Activated CD8-positive, alpha-beta T cell treated with anti-CD3 and anti-CD28 coated beads, Interleukin-2, amount 10 ng/mL, durations not matched to agents 7 days and 5 days (primary cell): ENCODE data around the gene RAB14. TPM values are rescaled to one million over a fixed set of nuclear protein-coding genes. Genes with fewer than 3 reads are reported as not detected.

ENCODE experiments used
- ATAC-seq: fragments of 150-1000 bp; cut with Tn5 transposase; one replicate; pipeline ENCODE4 v1.10.0; 2021; ENCODE audit warnings: moderate library complexity
- CTCF ChIA-PET: fragments of 350-600 bp; sonication (Branson Sonifier 250); formaldehyde crosslinking; loops from one replicate; lab custom pipeline; 2021; ENCODE audit warnings: antibody characterized with exemption; lab: Charles Lee
- POLR2A ChIA-PET: fragments of 350-600 bp; sonication (Branson Sonifier 250); formaldehyde crosslinking; loops from one replicate; lab custom pipeline; 2021; ENCODE audit warnings: antibody characterized with exemption; lab: Charles Lee
- DNase-seq: peaks from one replicate; pipeline ENCODE4 v3.0.0-alpha.2; 2020
- H3K27ac Mint-ChIP-seq: one replicate; pipeline ENCODE4 v1.8.0; 2021; ENCODE audit warnings: mild to moderate bottlenecking, mixed read lengths
- H3K27me3 Mint-ChIP-seq: one replicate; pipeline ENCODE4 v1.8.0; 2021; ENCODE audit warnings: low read depth, mixed read lengths
- H3K36me3 Mint-ChIP-seq: one replicate; pipeline ENCODE4 v1.8.0; 2021; ENCODE audit warnings: low read depth, mixed read lengths
- H3K4me1 Mint-ChIP-seq: one replicate; pipeline ENCODE4 v1.8.0; 2021; ENCODE audit warnings: low read depth, mixed read lengths
- H3K4me3 Mint-ChIP-seq: one replicate; pipeline ENCODE4 v1.8.0; 2021; ENCODE audit warnings: mild to moderate bottlenecking, mixed read lengths
- H3K9me3 Mint-ChIP-seq: one replicate; pipeline ENCODE4 v1.8.0; 2022; ENCODE audit warnings: mixed read lengths; ENCODE audit not compliant: insufficient read depth
- total RNA-seq, 2 experiments: library from RNA; stranded (reverse); gene quantifications; one replicate each; pipeline ENCODE4 v1.2.3, GENCODE V29; 2021

The RAB14 gene
- total RNA-seq, 2 experiments from 2014 or later, result 56.7 to 68.2 TPM

GRCh38 chr9:121217609-121218292, 16.1 kb upstream of the RAB14 start:
- no peak for ATAC-seq
- no peak overlapping the region for H3K27ac Mint-ChIP-seq
- POLR2A ChIA-PET, result no interaction called here

DNA sequence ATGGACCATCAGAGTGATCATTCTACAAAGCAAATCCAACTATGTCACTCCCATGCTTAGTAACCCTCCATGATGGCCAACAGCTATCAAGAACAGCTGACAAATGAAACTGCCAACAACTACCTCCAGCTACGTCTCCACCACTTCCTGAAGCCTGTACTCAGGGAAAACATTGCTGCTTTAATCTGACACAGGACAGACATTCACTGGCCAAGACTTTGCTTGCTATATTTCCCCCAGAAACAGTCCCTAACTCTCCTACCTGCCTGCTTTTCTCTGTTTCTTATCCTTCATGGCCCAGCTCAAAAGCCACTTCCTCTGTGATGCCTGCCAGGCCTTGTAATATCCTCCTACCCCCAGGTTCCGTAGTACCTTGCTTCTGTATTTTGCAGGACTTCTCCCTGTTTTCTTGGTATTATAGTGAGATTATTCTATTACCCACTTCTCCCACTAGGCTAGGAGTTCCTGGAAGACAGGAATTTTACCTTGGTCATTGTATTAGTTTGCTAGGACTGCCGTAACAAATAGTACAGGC, 14.7 kb upstream of the RAB14 start:
- H3K27ac Mint-ChIP-seq, result peak overlapping the region; percentile 0
- no peaks in the 10 kb centered on the region for H3K27me3 Mint-ChIP-seq
- H3K4me1 Mint-ChIP-seq, result peaks cover 17% of the 10 kb centered on the region
- CTCF ChIA-PET, result interaction anchor here (0.7 to 3.9 kb wide), 7 partner anchors 11 to 235 kb away, joined by 3 to 18 read pairs (median 4); partner anchors contain the start of gene RAB14
- no peak overlapping the region for H3K4me3 Mint-ChIP-seq
- DNase-seq (no peak), ATAC-seq (no peak)
- no peaks in the 10 kb centered on the region for H3K36me3 Mint-ChIP-seq
- no peaks in the 10 kb centered on the region for H3K9me3 Mint-ChIP-seq
- POLR2A ChIA-PET, result no interaction called here

More at GRCh38 chr9:121217609-121218292, 16.1 kb upstream of the RAB14 start:
- Mint-ChIP-seq H3K36me3 (no peaks in the 10 kb centered on the region), H3K27me3 (no peaks in the 10 kb centered on the region), H3K9me3 (no peaks in the 10 kb centered on the region), H3K4me3 (no peak overlapping the region), H3K4me1 (peaks cover 17% of the 10 kb centered on the region)
- CTCF ChIA-PET, result interaction anchor here (0.8 to 1.4 kb wide), 3 partner anchors 8 to 183 kb away, joined by 3 to 6 read pairs (median 3); no protein-coding TSS in a partner anchor
- no peak for DNase-seq

- CTCF ChIA-PET, result interaction anchor here (0.6 to 8.3 kb wide), 47 partner anchors 9 to 470 kb away, joined by 3 to 78 read pairs (median 4); partner anchors contain the start of genes GSN and RAB14
- no peaks in the 10 kb centered on the region for H3K36me3 Mint-ChIP-seq
- DNase-seq (no peak), ATAC-seq (no peak)
- no peak overlapping the region for H3K27ac Mint-ChIP-seq
- no peak overlapping the region for H3K4me3 Mint-ChIP-seq
- POLR2A ChIA-PET, result interaction anchor here (1.8 kb wide), 1 partner anchor 12 kb away, joined by 8 read pairs; the partner anchor contains the start of gene RAB14
- no peaks in the 10 kb centered on the region for H3K9me3 Mint-ChIP-seq
- peaks cover 17% of the 10 kb centered on the region for H3K4me1 Mint-ChIP-seq
- no peaks in the 10 kb centered on the region for H3K27me3 Mint-ChIP-seq
Measured at GRCh38 chr9:121214005-121214404, 12.3 kb upstream of the RAB14 start.

- CTCF ChIA-PET, result interaction anchor here (0.6 to 8.3 kb wide), 58 partner anchors 8 to 471 kb away, joined by 3 to 78 read pairs (median 4); partner anchors contain the start of genes GSN and RAB14
- Mint-ChIP-seq H3K9me3 (no peaks in the 10 kb centered on the region), H3K4me1 (peaks cover 22% of the 10 kb centered on the region), H3K27ac (no peak overlapping the region), H3K4me3 (no peak overlapping the region), H3K36me3 (peaks cover 3% of the 10 kb centered on the region), H3K27me3 (no peaks in the 10 kb centered on the region)
- ATAC-seq (peak; percentile 70), DNase-seq (peak; percentile 77)
- POLR2A ChIA-PET, result interaction anchor here (1.8 kb wide), 1 partner anchor 11 kb away, joined by 8 read pairs; the partner anchor contains the start of gene RAB14
Measured at GRCh38 chr9:121213136-121213806, 11.6 kb upstream of the RAB14 start.

DNA sequence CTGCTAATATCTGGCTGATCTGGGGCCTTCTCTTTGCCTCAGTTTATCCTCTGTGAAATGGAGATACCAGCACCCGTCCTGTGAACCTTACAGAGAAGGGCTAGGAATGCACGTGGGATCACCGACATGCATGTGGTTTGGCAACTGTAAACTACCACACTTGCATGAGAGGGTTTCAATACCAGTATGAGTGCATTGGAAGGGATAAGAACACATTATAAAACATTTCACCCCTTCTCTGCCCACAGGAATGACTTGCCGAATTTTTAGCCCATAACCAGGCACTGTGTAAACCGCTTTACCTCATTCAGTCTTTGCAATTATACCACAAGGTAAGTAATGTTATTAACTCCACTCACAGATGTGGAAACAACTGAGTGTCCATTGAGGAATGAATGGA, 8.9 kb upstream of the RAB14 start:
- CTCF ChIA-PET, result interaction anchor here (8.3 kb wide), 1 partner anchor 106 kb away, joined by 78 read pairs; no protein-coding TSS in a partner anchor
- peaks cover 7% of the 10 kb centered on the region for H3K36me3 Mint-ChIP-seq
- POLR2A ChIA-PET, result interaction anchor here (0.6 kb wide), 1 partner anchor 145 kb away, joined by 3 read pairs; no protein-coding TSS in a partner anchor
- no peak for DNase-seq
- no peaks in the 10 kb centered on the region for H3K27me3 Mint-ChIP-seq
- H3K4me3 Mint-ChIP-seq, result no peak overlapping the region
- H3K4me1 Mint-ChIP-seq, result peaks cover 33% of the 10 kb centered on the region
- H3K27ac Mint-ChIP-seq, result no peak overlapping the region
- no peak for ATAC-seq
- no peaks in the 10 kb centered on the region for H3K9me3 Mint-ChIP-seq

GRCh38 chr9:121207371-121207940, 5.8 kb upstream of the RAB14 start:
- H3K4me3 Mint-ChIP-seq, result no peak overlapping the region
- peak overlapping the region; percentile 80 for H3K27ac Mint-ChIP-seq
- H3K4me1 Mint-ChIP-seq, result peaks cover 37% of the 10 kb centered on the region
- H3K9me3 Mint-ChIP-seq, result no peaks in the 10 kb centered on the region
- CTCF ChIA-PET, result interaction anchor here (1.0 to 8.3 kb wide), 3 partner anchors 13 to 109 kb away, joined by 3 to 78 read pairs (median 3); no protein-coding TSS in a partner anchor
- peak; percentile 68 for ATAC-seq
- POLR2A ChIA-PET, result interaction anchor here (0.6 to 0.7 kb wide), 2 partner anchors 98 to 264 kb away, joined by 3 to 4 read pairs; no protein-coding TSS in a partner anchor
- DNase-seq, result no peak
- peaks cover 7% of the 10 kb centered on the region for H3K36me3 Mint-ChIP-seq
- H3K27me3 Mint-ChIP-seq, result no peaks in the 10 kb centered on the region

- H3K27me3 Mint-ChIP-seq, result no peaks in the 10 kb centered on the region
- peak overlapping the region; percentile 80 for H3K27ac Mint-ChIP-seq
- H3K36me3 Mint-ChIP-seq, result peaks cover 10% of the 10 kb centered on the region
- no peaks in the 10 kb centered on the region for H3K9me3 Mint-ChIP-seq
- no peak overlapping the region for H3K4me3 Mint-ChIP-seq
- H3K4me1 Mint-ChIP-seq, result peaks cover 43% of the 10 kb centered on the region
- ChIA-PET CTCF (interaction anchor here (1.2 to 8.3 kb wide), 2 partner anchors 13 to 110 kb away, joined by 3 to 78 read pairs; no protein-coding TSS in a partner anchor), POLR2A (interaction anchor here (0.7 kb wide), 1 partner anchor 442 kb away, joined by 3 read pairs; no protein-coding TSS in a partner anchor)
- DNase-seq (no peak), ATAC-seq (peak; percentile 14)
Measured at GRCh38 chr9:121206516-121207370, 5.1 kb upstream of the RAB14 start.

DNA sequence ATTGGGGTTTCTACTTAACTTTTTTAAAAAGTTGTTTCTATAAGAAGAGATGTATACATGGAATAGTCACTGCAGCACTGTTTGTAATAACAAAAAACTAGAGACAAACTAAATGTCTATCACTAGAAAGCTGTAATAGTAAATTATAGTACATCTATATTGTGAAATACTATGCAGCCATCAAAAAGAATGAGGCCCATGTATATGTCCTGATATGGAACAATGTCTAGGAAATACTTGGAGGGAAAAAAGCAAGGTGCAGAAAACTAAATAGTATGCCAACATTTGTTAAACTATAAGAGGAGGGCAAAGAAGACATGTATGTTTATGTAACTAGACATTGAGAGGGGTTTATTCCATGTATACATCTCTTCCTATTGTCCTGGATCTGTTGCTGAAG, 2.9 kb upstream of the RAB14 start:
- Mint-ChIP-seq H3K27me3 (no peaks in the 10 kb centered on the region), H3K36me3 (peaks cover 24% of the 10 kb centered on the region), H3K27ac (no peak overlapping the region), H3K4me1 (peaks cover 48% of the 10 kb centered on the region), H3K9me3 (no peaks in the 10 kb centered on the region), H3K4me3 (no peak overlapping the region)
- CTCF ChIA-PET, result interaction anchor here (1.0 to 2.5 kb wide), 2 partner anchors 9 to 150 kb away, joined by 3 to 24 read pairs; no protein-coding TSS in a partner anchor
- POLR2A ChIA-PET, result no interaction called here
- ATAC-seq, result no peak
- DNase-seq, result no peak

GRCh38 chr9:121204121-121204520, 2.5 kb upstream of the RAB14 start:
- H3K27ac Mint-ChIP-seq, result no peak overlapping the region
- ATAC-seq (no peak), DNase-seq (no peak)
- H3K9me3 Mint-ChIP-seq, result no peaks in the 10 kb centered on the region
- no peak overlapping the region for H3K4me3 Mint-ChIP-seq
- POLR2A ChIA-PET, result no interaction called here
- peaks cover 25% of the 10 kb centered on the region for H3K36me3 Mint-ChIP-seq
- CTCF ChIA-PET, result interaction anchor here (1.0 to 2.5 kb wide), 2 partner anchors 10 to 150 kb away, joined by 3 to 24 read pairs; no protein-coding TSS in a partner anchor
- peaks cover 52% of the 10 kb centered on the region for H3K4me1 Mint-ChIP-seq
- no peaks in the 10 kb centered on the region for H3K27me3 Mint-ChIP-seq

- CTCF ChIA-PET, result interaction anchor here (1.0 to 3.3 kb wide), 7 partner anchors 12 to 193 kb away, joined by 3 to 15 read pairs (median 4); no protein-coding TSS in a partner anchor
- no peaks in the 10 kb centered on the region for H3K27me3 Mint-ChIP-seq
Measured at GRCh38 chr9:121201045-121201737, 478 bp downstream of the RAB14 start.

More at GRCh38 chr9:121201045-121201737, 478 bp downstream of the RAB14 start:
- POLR2A ChIA-PET, result interaction anchor here (0.6 to 3.2 kb wide), 5 partner anchors 11 to 33 kb away, joined by 4 to 14 read pairs (median 6); no protein-coding TSS in a partner anchor
- H3K27ac Mint-ChIP-seq, result peak overlapping the region; percentile 95
- DNase-seq (peak; percentile 42), ATAC-seq (peak; percentile 42)
- H3K9me3 Mint-ChIP-seq, result no peaks in the 10 kb centered on the region
- H3K4me1 Mint-ChIP-seq, result peaks cover 53% of the 10 kb centered on the region
- peak overlapping the region; percentile 96 for H3K4me3 Mint-ChIP-seq
- H3K36me3 Mint-ChIP-seq, result peaks cover 24% of the 10 kb centered on the region
